ENCODE results near the gene SHD.
A peak's percentile ranks its signal among the peaks of the same experiment; 100 is the strongest.

Gene SHD

DNA sequence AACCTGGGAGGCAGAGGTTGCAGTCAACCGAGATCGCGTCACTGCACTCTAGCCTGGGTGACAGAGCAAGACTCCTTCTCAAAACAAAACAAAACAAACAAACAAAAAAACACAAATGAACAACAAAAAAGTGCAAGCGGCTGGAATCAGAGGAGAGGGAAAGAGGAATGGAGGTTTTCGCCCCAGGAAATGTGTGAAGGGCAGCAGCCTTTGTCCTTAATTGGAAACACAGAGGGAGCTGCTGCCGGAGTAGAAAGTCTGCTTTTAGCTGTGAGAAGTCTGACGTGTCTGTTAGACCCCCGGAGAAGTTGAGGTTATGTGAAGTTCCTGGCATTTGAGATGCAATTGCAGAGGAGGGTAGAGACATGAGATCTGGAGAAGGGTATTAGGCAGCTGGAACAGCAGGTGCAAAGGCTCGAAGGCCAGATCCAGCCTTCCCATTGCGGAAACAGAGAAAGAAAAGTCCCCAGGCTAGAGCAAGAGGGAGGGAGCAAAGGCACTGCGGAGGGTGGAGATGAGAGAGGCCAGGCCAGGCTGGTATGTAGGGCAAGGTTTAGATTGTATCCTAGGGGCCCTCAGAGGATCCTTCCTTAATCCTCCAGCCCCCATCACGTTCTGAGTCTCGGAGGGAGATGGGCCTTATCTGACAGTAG lies 22.6 kb downstream of the SHD start:
- no peak for ATAC-seq

DNA sequence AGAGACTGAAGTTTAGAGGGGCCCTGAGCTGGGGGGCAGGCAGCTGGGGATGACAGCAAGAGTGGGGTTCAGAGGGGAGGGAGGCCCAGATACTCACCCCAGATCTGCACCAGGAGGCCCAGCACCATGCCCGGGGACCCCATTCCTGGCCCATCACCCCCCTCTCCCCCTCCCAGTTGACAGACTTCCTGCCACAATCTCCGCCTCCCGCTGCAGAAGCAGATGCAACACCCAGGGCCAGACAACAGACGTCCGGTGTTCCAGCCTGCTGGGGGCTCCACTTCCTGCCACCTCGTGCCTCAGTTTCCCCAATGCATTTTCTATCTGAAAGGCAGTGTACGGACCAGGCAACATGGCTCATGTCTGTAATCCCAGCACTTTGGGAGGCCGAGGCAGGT lies 23.2 kb downstream of the SHD start, which contains the start of gene TMIGD2:
TMIGD2 (minus strand) TSS at position 147 of the 398 bp plus-strand sequence; CDS start at position 143, 4 bp downstream.
- no peak for ATAC-seq

DNA sequence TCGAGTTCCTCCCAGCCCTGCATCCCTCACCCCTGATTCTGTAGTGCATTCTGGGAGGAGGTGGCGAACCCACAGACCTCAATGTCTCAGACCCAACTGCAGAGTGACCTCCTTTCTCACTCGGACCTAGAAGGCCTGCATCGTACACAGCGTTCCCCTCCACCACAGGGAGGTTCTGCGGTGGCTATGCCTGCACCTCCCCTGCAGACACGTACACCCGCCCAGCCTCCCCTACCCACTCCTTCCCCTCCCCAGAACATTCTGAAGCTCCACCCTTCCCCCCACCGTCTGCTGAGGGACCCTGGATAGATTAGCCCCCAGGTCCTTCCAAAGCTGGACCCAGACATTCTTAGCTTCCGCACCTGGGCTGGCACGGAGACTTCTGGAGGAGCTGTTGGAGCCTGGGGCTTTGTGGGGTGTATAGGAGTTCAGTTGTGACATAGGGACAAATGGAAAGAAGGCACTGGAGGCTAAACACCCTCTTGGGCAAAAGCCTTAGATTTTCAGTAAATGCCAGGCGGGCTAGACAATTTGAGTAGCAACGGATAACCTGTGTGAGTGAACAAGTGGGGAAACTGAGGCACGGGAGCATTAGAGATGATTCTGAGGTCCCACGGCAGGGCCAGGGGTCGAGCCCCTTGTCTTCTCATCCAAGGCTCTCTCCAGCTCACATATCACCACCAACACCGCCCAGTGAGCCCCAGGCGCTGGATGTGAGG lies 24.9 kb downstream of the SHD start:
- no peak for ATAC-seq

DNA sequence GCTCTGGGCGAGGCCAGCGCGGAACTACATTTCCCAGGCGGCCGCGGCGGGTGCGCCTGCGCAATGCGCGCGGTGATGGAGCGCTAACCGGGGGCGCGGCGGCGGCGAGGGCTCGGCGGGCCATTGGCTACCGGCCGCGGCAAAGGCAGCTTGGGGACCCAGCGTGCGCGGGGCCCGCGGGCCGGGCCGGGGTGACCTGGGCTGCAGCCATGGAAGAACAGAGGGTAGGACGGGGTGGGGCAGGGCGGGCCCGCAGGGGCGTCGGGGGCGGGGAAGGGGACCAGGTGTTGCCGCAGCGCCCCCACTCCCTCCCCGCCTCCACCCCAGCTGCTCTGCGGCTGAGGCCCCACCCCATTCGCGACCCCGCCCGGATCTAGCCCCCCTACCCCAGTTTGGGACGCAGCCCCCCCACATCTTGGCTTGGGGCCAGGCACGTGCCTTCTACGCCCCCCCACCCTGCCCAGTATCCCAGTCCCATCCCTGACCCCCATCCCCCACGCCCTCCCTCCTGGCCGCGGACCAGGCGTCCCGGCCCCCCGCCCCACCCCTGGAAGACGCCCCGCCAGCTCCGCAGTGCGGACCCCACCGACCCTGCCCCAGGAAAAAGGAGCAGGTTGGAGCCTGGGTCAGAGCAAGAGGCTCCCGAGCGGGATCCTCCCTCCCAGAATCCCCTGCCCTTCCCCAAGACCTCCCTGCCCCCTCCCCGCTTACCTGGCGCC lies 25.6 kb downstream of the SHD start, which contains the start of gene FSD1:
FSD1 (plus strand) TSS at position 61 of the 719 bp plus-strand sequence; CDS start at position 210, 149 bp downstream.
- peak; percentile 88 to 90 for ATAC-seq

DNA sequence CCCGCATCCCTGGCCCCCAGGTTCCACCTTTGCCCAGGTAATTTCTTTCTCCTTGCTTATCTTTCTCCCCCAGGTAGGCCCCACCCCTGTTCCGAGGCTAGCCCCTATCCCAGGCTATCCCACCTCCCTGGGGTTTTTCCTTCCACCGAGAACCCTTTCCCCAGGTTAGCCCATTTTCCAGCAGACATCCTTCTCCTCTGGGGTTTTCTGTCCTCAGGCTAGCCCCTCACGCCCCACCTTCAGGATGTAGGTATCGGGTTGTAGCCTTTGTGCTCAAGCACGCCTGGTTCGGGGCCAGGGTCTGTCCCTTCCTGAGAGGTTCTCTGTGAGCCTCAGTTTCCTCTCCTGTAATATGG lies 26.2 kb downstream of the SHD start:
- ATAC-seq, result no peak

DNA sequence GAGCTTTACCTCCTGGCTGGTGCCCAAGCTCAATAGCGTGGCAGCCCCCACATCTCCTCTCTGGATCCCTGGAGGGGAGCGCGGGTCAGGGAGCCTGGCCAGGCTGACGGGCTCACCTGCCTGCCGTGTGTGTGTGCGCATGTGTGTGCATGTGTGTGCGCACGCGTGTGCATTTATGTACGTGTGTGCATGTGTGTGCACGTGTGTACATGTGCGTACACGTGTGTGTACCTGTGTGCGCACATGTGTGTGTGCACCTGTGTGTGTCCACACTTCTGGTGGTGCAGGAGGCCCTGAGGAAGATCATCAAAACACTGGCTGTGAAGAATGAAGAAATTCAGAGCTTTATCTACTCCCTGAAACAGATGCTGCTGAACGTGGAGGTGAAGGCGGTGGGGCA lies 26.6 kb downstream of the SHD start:
- no peak for ATAC-seq

DNA sequence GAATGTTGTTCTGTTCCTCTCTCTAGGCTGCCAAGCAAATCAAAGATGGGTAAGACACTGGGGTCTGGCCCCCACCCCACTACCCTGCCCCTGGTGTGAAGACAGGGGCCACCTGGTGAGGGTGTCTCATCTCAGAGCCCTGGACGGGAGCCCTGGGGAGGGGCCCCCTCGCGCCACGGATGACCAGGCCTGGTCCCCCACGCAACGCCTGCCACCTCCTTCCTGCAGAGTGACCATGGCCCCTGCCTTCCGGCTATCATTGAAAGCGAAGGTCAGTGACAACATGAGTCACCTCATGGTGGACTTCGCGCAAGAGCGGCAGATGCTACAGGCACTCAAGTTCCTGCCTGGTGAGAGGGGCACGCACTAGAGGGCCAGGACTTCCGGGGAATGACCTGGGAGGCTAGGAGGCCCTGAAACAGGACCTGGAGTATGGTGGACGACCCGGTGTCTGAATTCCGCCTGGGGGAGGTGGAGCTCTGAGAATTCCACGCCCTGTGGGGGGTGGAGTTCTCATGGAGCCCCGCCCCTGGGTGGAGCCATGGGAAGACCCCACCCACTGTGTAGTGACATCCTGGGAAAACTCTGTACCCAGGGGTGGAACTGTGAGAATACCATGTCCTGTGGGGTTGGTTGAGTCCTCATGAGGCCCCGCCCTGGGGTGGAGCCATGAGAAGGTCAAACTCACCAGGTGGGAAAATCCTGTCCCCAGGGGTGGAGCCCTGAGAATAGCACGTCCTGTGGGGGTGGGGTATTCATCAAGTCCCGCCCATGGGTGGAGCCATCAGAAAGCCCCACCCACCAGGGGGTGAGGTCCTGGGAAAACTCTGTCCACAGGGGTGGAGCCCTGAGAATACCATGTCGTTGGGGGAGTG lies 31.4 kb downstream of the SHD start:
- no peak for ATAC-seq

DNA sequence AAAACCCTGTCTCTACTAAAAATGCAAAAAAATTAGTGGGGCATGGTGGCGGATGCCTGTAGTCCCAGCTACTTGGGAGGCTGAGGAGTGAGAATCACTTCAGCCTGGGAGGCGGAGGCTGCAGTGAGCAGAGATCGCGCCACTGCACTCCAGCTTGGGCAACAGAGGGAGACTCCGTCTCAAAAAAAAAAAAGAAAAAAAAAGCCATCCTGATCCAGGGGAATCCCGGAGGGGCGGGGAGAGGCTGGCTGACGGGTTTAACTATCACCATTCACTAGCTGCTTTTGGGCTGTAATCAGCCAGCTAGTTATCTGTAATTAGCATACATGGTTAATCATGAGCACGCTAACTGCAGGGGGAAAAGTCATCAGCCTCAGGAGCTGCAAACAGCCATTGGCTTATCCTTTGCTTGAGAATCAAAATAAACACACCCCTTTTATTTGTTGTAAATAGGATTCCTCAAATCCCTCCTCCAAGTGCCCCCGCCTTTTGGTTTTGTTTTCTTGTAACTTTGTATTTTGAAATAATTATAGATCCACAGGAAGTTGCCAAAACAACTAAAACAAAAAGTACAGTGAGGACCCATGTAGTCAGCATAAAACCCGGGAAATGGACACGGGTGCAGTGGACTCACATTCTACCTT lies 34.9 kb downstream of the SHD start:
- no peak for ATAC-seq

DNA sequence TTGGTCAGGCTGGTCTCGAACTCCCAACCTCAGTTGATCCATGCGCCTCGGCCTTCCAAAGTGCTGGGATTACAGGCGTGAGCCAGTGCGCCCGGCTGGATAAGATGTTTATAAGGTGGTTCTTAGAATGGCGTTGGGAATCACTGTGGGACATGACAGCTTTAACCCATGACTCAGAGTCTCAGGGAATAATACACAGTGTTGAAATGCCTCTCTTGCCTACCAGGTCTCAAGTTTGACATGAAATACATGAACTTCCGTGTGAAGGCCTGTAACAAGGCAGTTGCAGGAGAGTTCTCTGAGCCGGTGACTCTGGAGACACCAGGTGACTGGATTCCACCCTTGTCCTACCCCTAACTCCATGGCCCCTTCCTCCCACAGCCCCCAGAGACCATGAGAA lies 37.9 kb downstream of the SHD start:
- ATAC-seq, result no peak

DNA sequence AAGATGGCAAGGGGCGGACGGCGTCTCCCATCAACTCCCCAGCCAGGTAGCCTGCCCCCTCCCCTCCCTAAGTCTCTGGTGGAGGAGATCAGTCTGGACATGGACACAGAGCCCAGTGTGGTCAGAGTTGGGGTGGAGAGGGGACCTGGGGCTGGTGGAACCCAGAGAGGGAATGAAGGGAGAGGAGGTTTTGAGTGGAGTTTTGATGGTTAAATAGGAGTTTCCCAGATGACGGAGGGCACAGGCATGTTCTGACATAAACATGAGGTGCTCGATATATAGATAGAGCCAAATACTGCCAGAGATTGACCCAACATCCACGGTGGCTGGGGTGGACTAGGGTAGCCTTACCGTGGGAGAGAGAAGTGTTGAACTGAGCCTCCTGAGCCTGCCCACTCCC lies 39.4 kb downstream of the SHD start:
- ATAC-seq, result no peak

DNA sequence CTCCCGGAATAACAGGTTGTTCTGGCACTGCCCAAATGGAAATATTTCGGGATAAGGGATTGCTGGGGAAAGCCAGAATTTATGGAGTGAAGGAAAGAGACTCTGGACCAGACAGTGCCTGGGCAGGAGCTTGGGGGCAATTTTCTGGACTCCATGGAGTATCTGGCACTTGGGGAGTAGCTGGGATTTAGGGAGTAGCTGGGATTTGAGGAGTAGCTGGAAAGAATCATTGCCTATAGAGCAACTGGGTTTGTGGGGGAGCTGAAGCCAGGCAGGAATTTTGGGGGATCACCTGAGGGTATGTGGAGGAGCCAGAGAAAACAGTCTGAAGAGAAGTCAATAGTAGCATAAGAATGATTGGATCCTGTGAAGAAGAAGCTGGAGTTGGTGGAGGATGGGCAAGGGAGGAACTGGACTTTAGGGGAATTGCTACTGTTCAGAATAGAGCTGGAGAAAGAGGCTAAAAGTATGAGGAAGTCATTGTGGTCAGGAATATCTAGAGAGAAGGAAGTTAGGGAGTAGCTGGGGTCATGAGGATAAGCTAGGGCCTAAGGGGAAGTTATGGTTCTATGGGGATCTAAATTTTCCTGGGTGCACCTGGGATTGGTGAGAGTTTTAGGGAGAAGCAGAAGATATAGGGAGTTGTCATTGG lies 40.1 kb downstream of the SHD start:
- ATAC-seq, result no peak

DNA sequence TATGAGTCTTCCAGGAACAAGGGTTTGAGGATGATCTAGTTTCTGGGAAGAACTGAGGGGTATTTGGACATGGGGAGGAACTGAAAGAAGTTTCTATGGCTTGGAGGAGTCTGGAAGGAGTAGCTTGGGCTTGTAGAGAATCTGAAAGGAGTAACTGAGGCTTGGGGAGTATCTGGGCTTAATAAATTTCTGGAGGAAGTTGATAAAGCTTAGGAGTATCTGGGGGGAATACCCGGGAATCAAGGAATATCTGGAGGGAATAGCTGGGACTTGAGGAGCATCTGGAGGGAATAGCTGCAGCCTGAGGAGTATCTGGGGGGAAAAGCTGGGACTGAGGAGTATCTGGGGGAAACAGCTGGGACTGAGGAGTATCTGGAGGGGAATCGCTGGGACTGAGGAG lies 41.4 kb downstream of the SHD start:
- ATAC-seq, result no peak

DNA sequence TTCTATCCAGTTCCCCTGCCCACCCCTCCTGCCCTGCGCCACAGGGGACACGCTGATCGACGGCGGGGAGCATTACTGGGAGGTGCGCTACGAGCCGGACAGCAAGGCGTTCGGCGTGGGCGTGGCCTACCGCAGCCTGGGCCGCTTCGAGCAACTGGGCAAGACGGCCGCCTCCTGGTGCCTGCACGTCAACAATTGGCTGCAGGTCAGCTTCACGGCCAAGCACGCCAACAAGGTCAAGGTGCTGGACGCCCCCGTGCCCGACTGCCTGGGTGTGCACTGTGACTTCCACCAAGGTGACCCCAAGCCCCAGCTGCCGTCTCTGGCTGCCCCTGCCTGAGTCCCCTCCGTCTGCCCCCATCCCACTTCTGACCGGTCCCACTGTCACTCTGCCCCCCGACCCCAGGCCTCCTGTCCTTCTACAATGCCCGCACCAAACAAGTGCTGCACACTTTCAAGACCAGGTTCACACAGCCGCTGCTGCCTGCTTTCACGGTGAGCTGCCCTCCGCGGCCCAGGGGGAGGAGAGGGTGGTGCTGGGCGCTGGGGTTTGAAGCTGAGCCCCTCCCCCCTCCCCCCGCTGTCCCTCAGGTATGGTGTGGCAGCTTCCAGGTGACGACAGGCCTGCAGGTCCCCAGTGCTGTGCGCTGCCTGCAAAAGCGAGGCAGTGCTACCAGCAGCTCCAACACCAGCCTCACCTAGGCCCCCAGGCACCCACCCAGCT lies 44.0 kb downstream of the SHD start:
- no peak for ATAC-seq

DNA sequence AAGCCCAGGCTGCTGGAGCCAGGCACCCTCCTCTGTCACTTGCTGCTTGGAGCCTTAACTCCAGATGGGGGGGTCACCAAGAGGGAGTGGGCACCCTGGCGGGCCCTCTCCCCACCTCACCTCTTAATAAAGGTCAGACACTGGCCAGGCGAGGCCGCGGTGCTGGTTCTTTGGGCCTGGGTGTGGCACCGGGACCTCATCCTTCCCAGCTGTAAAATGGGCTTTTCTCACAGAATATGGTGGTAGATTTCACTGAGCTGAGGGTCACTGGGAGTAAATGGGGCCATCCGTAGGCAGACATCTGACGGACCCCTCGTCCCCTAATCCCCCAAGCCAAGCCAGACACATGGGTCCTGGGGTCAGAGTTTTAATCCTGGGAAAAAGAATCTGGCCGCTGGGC lies 44.6 kb downstream of the SHD start:
- no peak for ATAC-seq

DNA sequence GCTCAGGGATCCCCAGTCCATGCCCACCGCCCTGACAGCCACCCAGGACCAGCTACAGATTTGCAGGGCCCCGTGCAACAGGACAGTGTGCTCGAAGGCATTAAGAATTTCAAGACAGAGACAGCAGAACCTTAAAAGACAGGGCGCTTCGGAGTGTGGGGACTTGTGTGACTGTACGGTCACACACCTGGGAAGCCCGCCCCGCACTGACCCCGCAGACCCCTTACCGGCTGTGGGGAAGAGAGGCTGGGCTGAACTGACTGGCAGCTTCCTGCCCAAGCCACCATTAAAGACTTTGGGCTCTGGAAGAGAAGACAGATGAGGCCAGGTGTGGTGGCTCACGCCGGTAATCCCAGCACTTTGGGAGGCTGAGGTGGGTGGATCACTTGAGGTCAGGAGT lies 45.2 kb downstream of the SHD start:
- ATAC-seq, result no peak

DNA sequence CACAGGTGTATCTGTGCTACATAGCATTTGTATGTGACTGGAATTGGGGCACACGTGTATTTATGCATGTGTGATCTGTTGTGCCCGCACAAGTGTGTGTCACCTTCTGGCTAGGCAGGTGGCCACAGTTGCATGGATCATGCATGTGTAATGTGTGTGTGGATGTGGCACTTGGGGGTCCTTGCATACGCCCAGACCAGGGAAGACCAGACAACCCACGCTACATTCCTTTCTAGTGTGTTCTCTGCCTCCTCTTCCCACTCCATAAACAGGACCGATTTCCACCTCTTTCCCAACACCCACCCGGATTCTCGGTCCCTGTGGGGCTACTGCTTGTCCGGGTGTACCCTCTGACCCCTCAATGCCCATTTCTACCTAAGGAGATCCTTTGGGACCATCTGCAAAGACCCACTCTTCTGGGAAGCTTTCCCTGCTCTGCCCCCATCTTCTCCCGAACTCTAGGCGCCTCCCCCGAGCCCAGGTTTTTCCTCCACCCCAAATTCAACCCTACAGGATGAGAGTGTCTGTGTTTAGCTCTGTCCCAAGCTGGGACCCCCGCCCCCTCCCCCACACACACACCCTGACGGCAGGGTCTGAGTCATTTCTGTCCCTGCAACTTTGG lies 47.3 kb downstream of the SHD start:
- ATAC-seq, result no peak

DNA sequence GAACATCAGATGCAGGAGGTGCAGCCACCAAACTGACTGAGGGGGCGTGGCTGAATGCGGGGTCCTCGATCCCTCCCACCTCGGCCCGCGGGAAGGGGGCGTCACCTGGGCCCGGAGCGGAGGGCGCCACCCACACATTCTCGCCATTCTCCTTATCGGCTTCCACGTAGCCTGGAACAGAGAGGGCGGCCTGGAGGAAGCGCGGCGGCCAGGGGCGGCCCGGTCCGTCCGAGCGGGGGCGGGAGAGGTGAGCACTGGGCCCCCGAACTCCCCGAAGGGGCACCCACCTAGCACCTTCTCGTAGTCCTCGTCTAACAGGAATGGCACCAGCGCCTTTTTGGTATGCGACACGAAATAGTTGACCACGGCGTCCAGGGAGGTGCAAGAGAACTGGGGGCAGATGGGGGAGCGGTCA lies 47.8 kb downstream of the SHD start:
- no peak for ATAC-seq

DNA sequence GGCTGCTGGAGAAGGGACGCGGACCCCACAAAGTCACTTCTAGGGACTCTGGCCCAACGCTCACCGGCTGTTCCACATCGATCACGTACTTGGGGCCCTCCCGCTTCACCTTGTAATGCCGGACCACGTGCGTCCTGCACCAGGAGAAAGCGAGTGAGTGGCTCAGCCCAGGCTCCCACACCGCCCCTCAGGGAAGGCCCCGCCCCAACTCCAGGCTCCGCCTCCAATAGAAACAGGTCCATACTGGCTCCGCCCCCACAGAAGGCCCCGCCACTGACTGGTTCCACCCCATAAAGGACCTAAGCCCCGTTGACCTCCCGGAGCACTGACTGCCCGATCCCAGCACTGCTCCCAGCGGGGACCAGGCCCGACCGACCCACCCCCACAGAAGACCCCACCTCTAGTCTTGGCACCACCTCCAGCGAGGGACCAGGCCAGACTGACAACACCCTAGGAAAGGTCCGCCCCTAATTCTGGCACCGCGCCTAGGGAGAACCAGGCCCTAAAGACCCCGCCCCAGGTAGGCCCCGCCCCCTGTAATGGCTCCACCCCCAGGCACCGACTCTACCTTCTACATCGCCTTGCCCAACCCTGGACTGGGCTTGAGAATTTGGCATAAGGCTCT lies 48.3 kb downstream of the SHD start:
- ATAC-seq, result peak; percentile 14 to 37

DNA sequence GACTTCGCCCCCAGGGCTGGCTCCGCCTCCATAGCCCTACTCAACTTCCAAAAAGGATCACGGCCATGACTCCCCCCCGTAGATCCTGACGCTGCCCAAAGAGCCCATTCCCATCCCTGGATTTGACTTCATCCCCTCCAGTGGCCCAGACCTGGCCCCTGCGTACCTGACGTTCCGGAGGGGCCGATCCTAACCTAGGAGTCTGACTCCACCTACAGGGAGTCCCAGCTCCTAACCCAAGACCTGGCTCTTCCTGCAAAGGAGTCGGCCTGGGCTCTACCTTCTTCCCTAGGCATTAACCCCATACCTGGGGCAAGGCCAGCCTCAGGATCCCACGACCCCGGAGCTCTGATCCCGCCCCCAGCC lies 48.8 kb downstream of the SHD start:
- ATAC-seq, result peak; percentile 1 to 4

Measured in activated CD4-positive, CD25-positive, alpha-beta regulatory T cell treated with anti-CD3 and anti-CD28 coated beads, Interleukin-2, amount 50 U/mL, for 24 hours (primary cell).